GM21360 (cell line): ENCODE data around the gene PLEKHM3.
A peak's percentile ranks its signal among the peaks of the same experiment; 100 is the strongest.
"Not testable (repeated sequence)": the region's sequence is repeated elsewhere in the genome, so short reads cannot be mapped to it uniquely, and the experiment has no call there.

ENCODE experiments used
- ATAC-seq: cut with Tn5 transposase; IDR thresholded peaks from one replicate; pipeline ENCODE4 v1.9.1; 2021; ENCODE audit warnings: mild to moderate bottlenecking, moderate library complexity; ENCODE audit not compliant: unreplicated experiment

PLEKHM3 gene

DNA sequence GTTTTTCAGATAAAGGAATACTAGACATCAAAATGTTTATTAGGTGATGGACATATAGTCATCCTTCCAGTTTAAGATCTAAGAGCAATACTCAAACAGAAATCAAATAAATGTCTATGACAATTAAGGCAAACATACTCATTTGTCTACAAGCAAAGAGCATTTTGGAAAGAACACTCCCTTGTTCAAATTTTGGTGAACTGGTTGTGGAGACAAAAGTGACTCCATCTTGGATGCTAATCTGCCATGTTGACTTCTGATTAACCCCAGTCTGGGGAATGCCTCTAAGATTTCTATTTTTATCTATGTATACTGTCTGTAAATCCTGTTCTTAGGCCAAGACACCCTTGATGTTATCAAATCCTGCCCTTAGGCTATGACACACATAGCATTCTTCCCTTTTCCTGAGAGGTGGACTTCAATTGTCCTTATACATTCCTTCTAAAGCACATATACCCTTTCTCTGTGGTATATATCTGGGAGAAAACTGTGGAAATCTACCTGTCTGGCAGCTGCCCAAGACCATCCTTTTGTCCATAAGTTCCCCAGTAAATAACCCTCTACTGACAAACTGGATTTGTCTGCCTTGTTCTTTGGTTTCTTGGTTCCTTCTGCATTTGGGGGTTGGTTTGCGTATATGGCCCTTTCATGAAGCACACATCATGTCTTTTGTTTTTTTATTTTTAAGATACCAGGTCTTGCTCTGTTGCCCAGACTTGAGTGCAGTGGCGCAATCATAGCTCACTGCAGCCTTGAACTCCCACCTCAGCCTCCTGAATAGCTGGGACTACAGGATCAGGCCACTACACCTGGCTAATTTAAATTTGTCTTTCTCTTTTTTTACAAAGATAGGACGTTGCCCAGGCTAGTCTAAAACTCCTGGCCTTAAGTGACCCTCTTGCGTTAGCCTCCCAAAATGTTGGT lies 12.5 kb upstream of the PLEKHM3 start:
- ATAC-seq: no peak

DNA sequence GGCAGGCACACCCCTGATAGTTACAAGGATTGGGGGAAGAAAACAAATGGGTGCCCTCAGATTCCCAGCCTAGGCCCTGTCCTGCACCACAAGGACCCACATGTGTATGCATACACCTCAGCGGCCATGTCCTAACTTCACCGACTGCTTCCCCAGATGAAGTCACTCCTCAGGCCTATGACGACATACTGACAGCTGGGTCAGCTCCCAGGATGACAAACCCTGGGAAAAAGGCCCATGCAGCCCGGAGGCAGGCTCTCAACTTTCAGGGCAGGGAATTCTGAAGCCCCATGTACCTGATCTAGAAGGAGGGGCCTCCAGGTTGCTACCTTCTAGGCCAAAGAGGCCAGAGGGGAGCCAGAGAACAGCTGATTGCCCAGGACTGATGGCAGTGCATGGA lies 11.0 kb upstream of the PLEKHM3 start:
- ATAC-seq: no peak

DNA sequence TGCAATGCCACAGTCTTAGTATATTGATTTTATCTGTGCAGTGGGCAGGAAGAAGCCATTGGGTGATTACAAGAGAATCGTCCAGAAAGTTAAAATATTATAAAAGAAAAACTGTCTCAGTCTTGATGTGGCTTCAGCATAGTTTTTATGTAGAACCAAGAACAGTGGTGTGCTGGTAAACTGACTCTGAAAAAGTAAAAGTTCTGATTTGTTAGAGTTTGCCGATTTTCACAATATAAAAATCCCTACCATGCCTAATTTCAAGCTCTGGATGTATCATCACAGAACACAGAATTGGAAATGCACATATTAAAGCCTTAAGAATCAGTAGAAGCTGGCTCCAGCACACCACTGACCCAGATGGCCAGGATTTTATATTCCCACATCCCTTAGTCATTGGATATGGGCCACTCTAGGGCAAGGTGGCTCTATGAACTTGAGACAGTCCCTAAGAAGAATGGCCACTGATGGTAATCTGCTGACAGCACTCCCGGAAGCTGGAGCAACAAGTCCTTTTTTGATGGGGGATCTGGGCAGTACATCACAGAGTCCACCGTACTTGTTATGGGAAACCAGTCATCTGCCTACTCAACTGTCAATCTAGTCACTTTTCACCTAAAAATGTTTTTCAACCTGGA lies 9.3 kb upstream of the PLEKHM3 start:
- ATAC-seq: no peak

DNA sequence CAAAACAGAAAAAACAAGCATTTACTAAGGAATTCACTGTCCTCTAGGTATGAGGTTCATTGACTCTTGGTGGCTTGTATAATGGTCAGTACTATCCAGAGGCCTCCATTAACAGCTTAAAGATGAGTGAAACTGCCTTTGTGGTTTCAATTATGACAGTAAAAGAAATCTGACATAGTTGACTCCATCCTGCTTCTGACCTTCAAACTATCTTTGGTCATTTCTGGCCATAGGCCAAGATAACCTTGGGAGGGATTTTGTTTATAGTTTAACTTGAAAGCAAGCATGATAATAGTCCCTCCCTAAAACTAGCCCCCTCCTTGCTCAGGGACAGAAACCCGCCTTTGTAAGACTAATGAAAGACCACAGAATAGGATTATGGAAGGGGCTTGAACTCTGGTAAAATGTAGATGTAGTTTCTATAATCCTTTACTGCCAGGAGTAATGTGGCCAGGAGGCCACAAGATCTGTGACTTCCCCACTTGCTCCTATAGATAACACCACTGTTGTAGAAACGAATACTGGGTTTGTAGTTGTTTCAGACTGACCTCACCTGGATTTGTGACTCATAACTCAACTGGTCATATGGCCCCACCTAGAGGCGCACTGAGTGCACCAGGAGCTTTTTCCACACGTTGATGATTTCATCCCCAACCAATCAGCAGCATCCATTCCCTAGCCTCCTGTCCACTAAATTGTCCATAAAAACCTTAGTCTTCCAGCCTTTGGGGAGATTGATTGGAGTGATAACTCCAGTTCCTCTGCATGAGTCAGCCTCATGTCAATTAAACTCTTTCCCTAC lies 8.6 kb upstream of the PLEKHM3 start:
- ATAC-seq: peak; percentile 87

DNA sequence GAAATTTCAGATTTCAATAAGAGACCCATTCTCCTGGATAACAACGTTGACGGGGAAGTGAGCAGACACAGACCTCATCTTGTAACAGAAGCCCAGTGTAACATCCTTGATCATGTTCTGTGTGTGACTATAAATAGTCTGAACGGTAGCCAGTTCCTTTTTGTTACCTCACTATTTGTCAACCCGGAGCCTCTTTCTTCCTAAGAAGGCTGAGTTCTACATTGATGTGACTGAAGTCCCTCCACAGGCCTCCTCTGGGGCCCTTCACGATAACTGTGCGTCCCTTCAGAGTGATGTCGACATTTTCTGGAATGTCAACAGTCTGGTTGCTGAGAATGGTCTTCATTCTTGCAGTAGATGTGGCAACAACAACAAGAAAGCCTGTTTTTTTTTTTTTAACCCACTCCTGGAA lies 6.3 kb upstream of the PLEKHM3 start:
- ATAC-seq: no peak

GRCh38 chr2:208025814-208026184 lies 472 bp upstream of the PLEKHM3 start:
- peak; percentile 14 for ATAC-seq

DNA sequence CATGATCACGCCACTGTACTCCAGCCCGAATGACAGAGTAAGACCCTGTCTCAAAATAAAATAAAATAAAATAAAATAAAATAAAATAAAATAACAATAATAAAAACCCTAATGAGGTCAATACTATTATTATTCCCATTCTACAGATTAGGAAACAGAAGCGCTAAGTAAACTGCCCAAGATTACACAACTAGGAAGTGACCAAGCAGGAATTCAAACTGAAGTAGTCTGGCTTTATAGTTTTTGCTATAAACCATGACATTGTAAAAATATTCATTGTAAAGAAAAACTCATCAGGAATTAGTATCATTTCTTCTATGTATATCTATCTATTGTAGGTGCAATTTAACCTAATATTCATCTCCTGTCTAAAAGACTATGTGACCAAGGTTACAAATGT lies 1.2 kb downstream of the PLEKHM3 start:
- ATAC-seq: no peak

GRCh38 chr2:208020253-208020652 lies 5.1 kb downstream of the PLEKHM3 start:
- ATAC-seq: no peak

DNA sequence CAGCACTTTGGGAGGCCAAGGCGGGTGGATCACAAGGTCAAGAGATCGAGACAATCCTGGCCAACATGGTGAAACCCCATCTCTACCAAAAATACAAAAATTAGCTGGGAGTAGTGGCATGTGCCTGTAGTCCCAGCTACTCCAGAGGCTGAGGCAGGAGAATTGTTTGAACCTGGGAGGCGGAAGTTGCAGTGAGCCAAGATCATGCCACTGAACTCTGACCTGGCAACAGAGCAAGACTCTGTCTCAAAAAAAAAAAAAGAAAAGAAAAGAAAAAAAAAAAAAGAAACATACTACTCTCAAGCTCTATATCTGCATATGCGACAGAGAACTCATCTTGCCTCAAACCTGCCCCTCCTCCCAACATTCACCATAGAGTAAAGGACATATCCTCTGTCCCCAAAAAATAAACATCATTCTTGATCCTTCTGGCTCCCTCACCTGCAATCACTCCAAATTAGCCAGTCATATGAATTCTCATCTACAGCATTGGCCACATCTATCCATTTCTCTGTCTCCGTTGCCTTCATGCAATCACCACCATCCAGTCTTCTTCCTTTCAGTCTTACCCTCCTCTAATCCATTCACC lies 7.1 kb downstream of the PLEKHM3 start:
- ATAC-seq: not testable (repeated sequence)

GRCh38 chr2:208017721-208018120 lies 7.6 kb downstream of the PLEKHM3 start:
- no peak for ATAC-seq

DNA sequence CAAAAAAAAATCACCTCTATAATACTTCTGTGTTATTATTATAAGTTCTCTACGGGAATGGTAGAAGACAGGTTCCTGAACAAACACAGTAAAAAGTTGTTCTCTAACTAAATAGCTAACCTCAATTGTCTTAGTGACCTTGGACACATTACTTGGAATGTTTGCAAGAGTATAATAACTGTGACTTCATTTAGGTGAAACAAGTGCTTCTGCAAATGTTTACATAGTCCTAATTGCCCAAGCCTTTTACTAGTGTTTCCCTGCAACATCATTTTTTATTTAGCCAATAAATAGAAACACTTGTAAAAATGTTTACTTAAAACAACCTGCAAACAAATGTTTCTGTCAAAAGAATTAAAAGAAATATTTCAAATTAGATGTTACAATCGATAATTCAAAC lies 9.9 kb downstream of the PLEKHM3 start:
- no peak for ATAC-seq

- no peak for ATAC-seq
Observed at GRCh38 chr2:208013285-208014178, 11.8 kb downstream of the PLEKHM3 start.

- no peak for ATAC-seq
Observed at GRCh38 chr2:208012449-208012848, 12.9 kb downstream of the PLEKHM3 start.

GRCh38 chr2:208010506-208010905 lies 14.8 kb downstream of the PLEKHM3 start:
- no peak for ATAC-seq

- no peak for ATAC-seq
Observed at GRCh38 chr2:208006833-208007232, 18.5 kb downstream of the PLEKHM3 start.

DNA sequence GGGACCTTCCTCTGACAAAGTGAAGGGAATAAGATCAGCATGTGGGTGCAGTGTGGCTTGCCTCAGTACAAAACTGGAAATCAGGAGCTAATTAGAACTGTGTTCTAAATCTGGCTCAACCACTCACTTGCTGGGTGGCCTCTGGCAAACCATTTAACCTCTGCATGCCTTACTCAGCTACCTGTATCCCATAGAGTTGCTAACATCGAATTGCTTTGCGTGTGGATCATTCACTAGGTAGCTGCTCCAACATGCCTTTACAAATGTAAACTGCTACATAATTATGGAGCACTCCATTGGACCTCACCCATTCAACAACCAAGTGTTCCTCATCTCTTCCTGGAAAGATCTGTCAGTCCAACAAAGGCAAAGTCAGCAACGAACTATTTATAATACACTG lies 19.0 kb downstream of the PLEKHM3 start:
- no peak for ATAC-seq

DNA sequence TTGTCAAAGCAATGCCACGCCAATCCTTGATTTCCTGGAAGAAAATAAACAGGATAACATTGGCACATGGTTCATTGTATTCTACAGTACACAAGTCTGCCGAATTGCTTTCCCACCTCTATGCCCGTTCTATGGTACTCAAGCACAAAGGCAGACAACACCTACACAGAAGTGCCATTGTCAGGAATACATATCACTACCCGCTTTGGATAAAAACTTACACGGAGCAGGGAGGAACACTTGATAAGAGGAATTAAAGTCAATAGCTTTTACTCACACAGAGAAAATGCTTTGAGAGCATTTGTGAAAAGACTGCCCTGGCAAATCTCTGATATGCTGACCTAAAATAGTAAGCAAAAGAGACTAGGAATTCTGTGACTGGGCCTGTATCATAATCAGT lies 23.4 kb downstream of the PLEKHM3 start:
- no peak for ATAC-seq

DNA sequence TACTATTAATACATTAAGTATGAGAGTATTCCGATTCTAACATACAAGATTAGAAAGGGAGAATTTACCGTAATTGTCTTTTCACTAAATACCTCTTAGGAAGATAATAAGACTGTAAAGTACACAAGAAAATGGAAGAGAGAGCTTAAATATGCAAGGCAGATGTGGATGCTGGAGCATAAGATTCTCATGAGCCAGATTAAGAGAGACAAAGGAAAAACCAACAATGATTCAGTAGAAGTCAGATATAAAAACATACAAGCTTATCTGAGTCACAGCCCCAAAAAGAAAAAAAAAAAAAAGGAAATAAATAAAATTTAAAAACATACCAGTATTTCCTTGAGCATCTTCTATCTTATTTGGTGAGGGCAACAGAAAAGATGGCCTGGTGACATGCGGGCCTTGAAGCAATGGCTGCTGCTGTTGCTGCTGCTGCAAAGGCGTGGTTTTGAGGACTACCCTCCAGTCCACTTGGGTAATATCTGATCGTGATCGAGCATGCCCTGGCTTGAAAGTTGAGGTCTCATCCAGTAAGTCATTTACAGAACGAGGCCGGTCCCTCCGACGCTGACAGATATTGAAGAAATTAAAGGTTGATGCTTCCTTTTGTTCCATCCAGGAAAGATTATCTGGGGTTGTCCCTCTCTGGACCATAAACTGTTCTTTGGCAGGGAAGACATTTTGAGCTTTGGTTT lies 24.5 kb downstream of the PLEKHM3 start:
- ATAC-seq: no peak

GRCh38 chr2:207996848-207997247 lies 28.5 kb downstream of the PLEKHM3 start:
- ATAC-seq: no peak

DNA sequence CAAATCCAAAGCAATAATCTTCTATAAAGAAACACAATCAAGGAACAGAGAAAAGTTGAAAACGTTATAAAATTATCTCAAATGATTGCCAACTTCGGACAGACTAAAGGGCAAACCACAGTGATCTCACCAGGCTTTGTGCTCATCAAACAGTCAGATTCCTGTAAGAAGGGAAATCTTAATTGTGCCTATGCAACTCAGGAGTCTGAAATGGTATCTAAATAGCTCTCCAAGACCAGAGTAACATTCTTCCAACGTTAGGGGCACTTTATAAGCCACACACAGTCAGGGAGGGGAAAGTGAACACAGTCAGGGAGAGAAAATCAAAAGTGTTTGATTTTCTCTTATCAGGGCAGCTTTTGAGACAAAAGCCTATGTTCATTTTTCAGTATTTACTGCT lies 29.4 kb downstream of the PLEKHM3 start:
- ATAC-seq: no peak
